Measurements from ENCODE around the gene KRCC1. TPM values are rescaled to one million over a fixed set of nuclear protein-coding genes. Genes with fewer than 3 reads are reported as not detected.

The KRCC1 gene
- total and polyA plus RNA-seq, 7 donors, result 10.8 to 44.4 (median 20.1) TPM

DNA sequence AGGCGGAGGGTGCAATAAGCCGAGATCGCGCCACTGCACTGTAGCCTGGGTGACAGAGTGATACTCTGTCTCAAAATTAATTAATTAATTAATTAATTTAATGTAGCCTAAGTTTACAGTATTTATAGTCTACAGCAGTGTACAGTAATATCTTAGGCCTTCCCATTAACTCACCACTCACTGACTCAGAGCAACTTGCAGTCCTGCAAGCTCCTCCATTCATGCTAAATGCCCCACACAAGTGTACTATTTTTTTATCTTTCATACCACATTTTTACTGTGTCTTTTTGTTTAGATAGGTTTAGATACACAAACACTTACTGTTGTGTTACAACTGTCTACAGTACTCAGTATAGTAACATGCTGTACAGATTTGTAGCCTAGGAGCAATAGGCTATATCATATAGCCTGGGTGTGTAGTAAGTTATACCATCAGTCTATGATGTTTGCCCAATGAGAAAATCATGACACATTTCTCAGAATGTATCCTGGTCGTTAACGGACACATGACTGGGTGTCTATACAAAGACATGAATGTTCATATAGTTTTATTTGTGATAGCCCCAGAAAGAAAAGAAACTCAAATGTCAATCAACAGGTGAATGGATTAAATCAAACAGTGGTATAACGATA lies 23.4 kb downstream of the KRCC1 start:
- H3K27ac ChIP-seq, result no peak overlapping the region
- no peak overlapping the region for H3K4me3 ChIP-seq
- no peaks in the 10 kb centered on the region for H3K27me3 ChIP-seq (ENCODE audit: insufficient read depth in 3 of 3, low read length in 2 of 3)
- H3K4me1 ChIP-seq, result peaks cover 9% of the 10 kb centered on the region
- TF ChIP-seq CTCF (IDR thresholded peaks at IDR 0.05), result no peak
- H3K36me3 ChIP-seq (ENCODE audit: insufficient read depth in 1 of 2, low read depth in 1 of 2), result peaks cover 3 to 88% of the 10 kb centered on the region in 2 donors
- intact Hi-C loops (cut with DNase I), result no loop called here
- ATAC-seq (no peak), DNase-seq (no peak)
- 94 to 96% (median 95%) methylated on average over 7 of the region's 7 CpGs for WGBS, 3 donors
- no peaks in the 10 kb centered on the region for H3K9me3 ChIP-seq

GRCh38 chr2:88028931-88029330 lies 26.7 kb downstream of the KRCC1 start:
- H3K4me1 ChIP-seq, result no peaks in the 10 kb centered on the region
- TF ChIP-seq CTCF (IDR thresholded peaks at IDR 0.05), result no peak
- no peak overlapping the region for H3K27ac ChIP-seq
- 96 to 99% (median 97%) methylated on average over 4 of the region's 4 CpGs for WGBS, 3 donors
- no peaks in the 10 kb centered on the region for H3K9me3 ChIP-seq
- intact Hi-C loops (cut with DNase I), result no loop called here
- no peak overlapping the region for H3K4me3 ChIP-seq
- H3K36me3 ChIP-seq (ENCODE audit: insufficient read depth in 1 of 2, low read depth in 1 of 2), result peaks cover 3 to 81% of the 10 kb centered on the region in 2 donors
- no peak for DNase-seq
- no peak for ATAC-seq
- H3K27me3 ChIP-seq (ENCODE audit: insufficient read depth in 3 of 3, low read length in 2 of 3), result no peaks in the 10 kb centered on the region

DNA sequence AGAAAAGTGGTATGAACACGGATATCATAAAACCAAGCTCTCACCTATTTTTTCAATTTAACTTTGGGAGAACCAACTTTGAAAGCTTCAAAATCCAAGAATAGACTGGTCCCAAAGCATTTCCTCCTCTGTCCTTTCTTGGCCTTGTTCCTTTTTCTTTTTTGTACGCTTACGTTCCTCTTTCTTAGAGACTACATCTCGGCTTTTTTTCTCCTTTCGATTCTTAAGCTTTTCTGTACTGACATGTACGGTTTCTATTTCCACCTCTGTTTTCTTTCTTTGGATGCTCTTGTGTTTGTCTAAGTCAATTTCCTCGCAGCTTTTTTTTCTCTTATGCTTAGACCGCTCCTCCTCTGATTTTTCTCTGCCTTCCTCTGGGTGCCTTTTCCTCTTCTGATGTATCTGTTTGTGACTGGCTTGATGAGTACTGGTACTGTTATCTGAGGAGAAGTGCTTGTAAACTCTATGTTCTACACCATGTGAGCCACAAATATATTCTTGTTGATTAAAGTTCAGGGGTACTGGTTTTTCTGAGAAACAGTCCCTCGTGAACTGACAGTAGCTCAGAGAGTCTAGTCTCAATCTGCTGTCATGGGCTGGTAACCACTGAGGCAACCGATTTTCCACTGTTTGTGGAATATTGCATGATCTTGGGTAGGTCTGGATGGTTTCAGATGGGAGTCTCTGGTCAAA lies 27.7 kb downstream of the KRCC1 start:
- no peak overlapping the region for H3K27ac ChIP-seq
- WGBS, 3 donors, result 87 to 95% (median 91%) methylated on average over 10 of the region's 10 CpGs
- DNase-seq (no peak), ATAC-seq (no peak)
- H3K27me3 ChIP-seq (ENCODE audit: insufficient read depth in 3 of 3, low read length in 2 of 3), result no peaks in the 10 kb centered on the region
- no peak for TF ChIP-seq CTCF (IDR thresholded peaks at IDR 0.05)
- intact Hi-C loops (cut with DNase I), result no loop called here
- peaks cover 3 to 71% of the 10 kb centered on the region in 2 donors for H3K36me3 ChIP-seq (ENCODE audit: insufficient read depth in 1 of 2, low read depth in 1 of 2)
- H3K4me3 ChIP-seq, result no peak overlapping the region
- H3K9me3 ChIP-seq, result no peaks in the 10 kb centered on the region
- no peaks in the 10 kb centered on the region for H3K4me1 ChIP-seq

GRCh38 chr2:88024509-88024908 lies 31.1 kb downstream of the KRCC1 start:
- no peaks in the 10 kb centered on the region for H3K9me3 ChIP-seq
- no peak for TF ChIP-seq CTCF (IDR thresholded peaks at IDR 0.05)
- intact Hi-C loops (cut with DNase I), result no loop called here
- WGBS, 3 donors, result 72 to 80% (median 79%) methylated on average over 6 of the region's 6 CpGs
- no peak overlapping the region for H3K4me3 ChIP-seq
- H3K4me1 ChIP-seq, result no peaks in the 10 kb centered on the region
- no peak for DNase-seq
- ATAC-seq, result no peak
- no peak overlapping the region for H3K27ac ChIP-seq
- H3K36me3 ChIP-seq (ENCODE audit: insufficient read depth in 1 of 2, low read depth in 1 of 2), result peaks cover 3 to 38% of the 10 kb centered on the region in 2 donors
- H3K27me3 ChIP-seq (ENCODE audit: insufficient read depth in 3 of 3, low read length in 2 of 3), result no peaks in the 10 kb centered on the region

GRCh38 chr2:88022669-88022921 lies 33.0 kb downstream of the KRCC1 start:
- H3K36me3 ChIP-seq (ENCODE audit: insufficient read depth in 1 of 2, low read depth in 1 of 2), result peaks cover 0 to 19% of the 10 kb centered on the region in 2 donors
- H3K4me3 ChIP-seq, result no peak overlapping the region
- intact Hi-C loops (cut with DNase I), result no loop called here
- DNase-seq (no peak), ATAC-seq (no peak)
- 66 to 80% (median 67%) methylated on average over 5 of the region's 5 CpGs for WGBS, 3 donors
- H3K9me3 ChIP-seq, result no peaks in the 10 kb centered on the region
- no peaks in the 10 kb centered on the region for H3K4me1 ChIP-seq
- TF ChIP-seq CTCF (IDR thresholded peaks at IDR 0.05), result no peak
- H3K27me3 ChIP-seq (ENCODE audit: insufficient read depth in 3 of 3, low read length in 2 of 3), result no peaks in the 10 kb centered on the region
- H3K27ac ChIP-seq, result no peak overlapping the region
